Neuronal stem cell (in vitro differentiated cells): Measurements from ENCODE around the gene NOL4L.

ENCODE experiments used
- DNase-seq: peaks from one replicate; pipeline ENCODE4 v3.0.0-alpha.2; 2013; ENCODE audit warnings: low spot score
- H2AFZ ChIP-seq: one replicate; pipeline ENCODE4 v1.6.1; 2013; ENCODE audit warnings: mild to moderate bottlenecking, low read length, inconsistent platforms
- H2AK5ac ChIP-seq: 2 replicates; pipeline ENCODE4 v1.6.1; 2013; ENCODE audit warnings: low read depth, mild to moderate bottlenecking, inconsistent platforms, low read length, moderate library complexity, mixed read lengths
- H2BK120ac ChIP-seq: 2 replicates; pipeline ENCODE4 v1.6.1; 2013; ENCODE audit warnings: low read depth, mild to moderate bottlenecking, inconsistent platforms, low read length, moderate library complexity, mixed read lengths
- H2BK12ac ChIP-seq: one replicate; pipeline ENCODE4 v1.6.1; 2013; ENCODE audit warnings: low read length, inconsistent platforms
- H2BK15ac ChIP-seq: 2 replicates; pipeline ENCODE4 v1.6.1; 2013; ENCODE audit warnings: mild to moderate bottlenecking, low read length, inconsistent platforms, mixed read lengths
- H2BK5ac ChIP-seq: one replicate; pipeline ENCODE4 v1.6.1; 2013; ENCODE audit warnings: inconsistent platforms, mild to moderate bottlenecking, low read length, moderate library complexity
- H3K14ac ChIP-seq: one replicate; pipeline ENCODE4 v1.6.1; 2013; ENCODE audit warnings: low read length, inconsistent platforms
- H3K18ac ChIP-seq: 2 replicates; pipeline ENCODE4 v1.6.1; 2013; ENCODE audit warnings: low read length, inconsistent platforms
- H3K23ac ChIP-seq: 2 replicates; pipeline ENCODE4 v1.6.1; 2013; ENCODE audit warnings: low read depth, mild to moderate bottlenecking, mixed read lengths, low read length, inconsistent platforms; ENCODE audit not compliant: poor library complexity
- H3K27ac ChIP-seq: replicated peaks from 3 replicates; pipeline ENCODE4 v1.5.1; 2013; ENCODE audit warnings: low read length, inconsistent platforms
- H3K27me3 ChIP-seq, 3 experiments: 2 replicates each; pipeline ENCODE4 v1.6.1; 2013; ENCODE audit warnings: low read length in 3 of 3, mild to moderate bottlenecking in 2 of 3, inconsistent platforms in 1 of 3, low read depth in 1 of 3, mixed read lengths in 1 of 3, moderate library complexity in 1 of 3; ENCODE audit not compliant: control insufficient read depth in 3 of 3, insufficient read depth in 3 of 3
- H3K36me3 ChIP-seq, 2 donors: replicated peaks in 1 of 2; 2 replicates each; pipeline ENCODE4 v1.6.1; 2013; ENCODE audit warnings: low read length in 2 of 2; ENCODE audit not compliant: control insufficient read depth in 2 of 2, insufficient read depth in 2 of 2
- H3K4ac ChIP-seq: 2 replicates; pipeline ENCODE4 v1.6.1; 2013; ENCODE audit warnings: inconsistent platforms, mild to moderate bottlenecking, low read length, moderate library complexity
- H3K4me1 ChIP-seq, 2 donors: 1 replicate in 1 of 2; 2 replicates in 1 of 2; pipeline ENCODE4 v1.6.1; 2013; ENCODE audit warnings: low read length in 2 of 2, low read depth in 1 of 2; ENCODE audit not compliant: control insufficient read depth in 2 of 2, insufficient read depth in 1 of 2
- H3K4me2 ChIP-seq: one replicate; pipeline ENCODE4 v1.6.1; 2013; ENCODE audit warnings: mild to moderate bottlenecking, low read length, inconsistent platforms; ENCODE audit not compliant: insufficient read depth, poor library complexity, severe bottlenecking
- H3K4me3 ChIP-seq, 2 donors: 2 replicates each; pipeline ENCODE4 v1.5.1; 2013; ENCODE audit warnings: low read length in 2 of 2, mild to moderate bottlenecking in 2 of 2, inconsistent platforms in 1 of 2, moderate library complexity in 1 of 2
- H3K79me1 ChIP-seq: one replicate; pipeline ENCODE4 v1.6.1; 2013; ENCODE audit warnings: low read depth, mild to moderate bottlenecking, inconsistent platforms, low read length, moderate library complexity
- H3K9ac ChIP-seq: one replicate; pipeline ENCODE4 v1.6.1; 2013; ENCODE audit warnings: mild to moderate bottlenecking, low read depth, low read length, inconsistent platforms; ENCODE audit not compliant: poor library complexity
- H3K9me3 ChIP-seq, 2 donors: replicated peaks in 1 of 2; 2 replicates each; pipeline versions ENCODE3 to v1.6.1; 2013; ENCODE audit warnings: low read length in 2 of 2, mild to moderate bottlenecking in 2 of 2, inconsistent platforms in 1 of 2, low read depth in 1 of 2, mixed read lengths in 1 of 2, moderate library complexity in 1 of 2; ENCODE audit not compliant: control insufficient read depth in 2 of 2, insufficient read depth in 1 of 2
- H4K8ac ChIP-seq: one replicate; pipeline ENCODE4 v1.6.1; 2013; ENCODE audit warnings: low read depth, mild to moderate bottlenecking, inconsistent platforms, low read length, moderate library complexity
- H4K91ac ChIP-seq: one replicate; pipeline ENCODE4 v1.6.1; 2013; ENCODE audit warnings: low read length, low read depth, mild to moderate bottlenecking, inconsistent platforms; ENCODE audit not compliant: poor library complexity
- WGBS, 2 donors: extraction: QIAGEN DNeasy Blood & Tissue Kit; methylation state at CpG; one replicate each; pipeline ENCODE4 v1.1.7; 2013; ENCODE audit warnings: missing lambda C conversion rate in 2 of 2, mixed read lengths in 1 of 2; ENCODE audit not compliant: insufficient read length in 2 of 2, insufficient replicate concordance in 1 of 2; ENCODE audit errors: extremely low coverage in 2 of 2; 5-methylcytosine and 5-hydroxymethylcytosine counted together

Gene NOL4L

DNA sequence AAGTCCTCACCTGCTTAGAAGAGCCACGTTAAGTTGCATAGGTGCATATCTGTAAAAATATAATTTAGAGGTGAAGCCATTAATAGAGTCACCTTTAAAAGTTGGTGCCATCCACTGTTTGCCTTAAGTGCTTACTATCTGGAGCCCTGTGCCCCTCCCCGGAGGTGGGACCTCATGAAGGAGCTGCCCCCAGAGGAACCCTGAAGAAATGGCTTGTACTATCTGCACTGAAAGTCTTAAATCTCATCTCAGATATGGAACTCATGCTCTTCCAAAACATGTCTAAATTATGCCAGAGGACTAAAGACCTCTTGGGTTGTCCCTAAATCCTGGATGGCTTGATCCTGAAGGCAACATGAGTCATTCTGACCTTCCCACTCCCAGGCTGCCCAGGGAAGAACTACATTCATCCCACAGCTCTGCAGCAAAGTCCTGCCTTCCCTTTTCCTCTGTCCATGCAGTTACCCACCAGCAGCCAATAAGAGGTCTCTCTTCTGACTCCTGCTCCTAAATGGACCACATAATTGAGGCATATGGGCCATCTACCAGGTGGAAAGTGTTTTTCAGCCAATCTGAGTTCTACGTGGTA lies 141.7 kb downstream of the NOL4L start:
- no peak overlapping the region for H3K14ac ChIP-seq
- no peak overlapping the region for H4K8ac ChIP-seq
- no peak overlapping the region for H3K4me3 ChIP-seq
- no peak overlapping the region for H2BK120ac ChIP-seq
- DNase-seq = no peak
- no peak overlapping the region for H3K23ac ChIP-seq
- peaks cover 26 to 96% of the 10 kb centered on the region in 2 donors for H3K36me3 ChIP-seq
- H2BK15ac ChIP-seq = no peak overlapping the region
- H3K9ac ChIP-seq = no peak overlapping the region
- H3K27me3 ChIP-seq = no peaks in the 10 kb centered on the region
- no peak overlapping the region for H3K27ac ChIP-seq
- H3K9me3 ChIP-seq = no peaks in the 10 kb centered on the region
- WGBS, 2 donors = 100% methylated on average over 1 of the region's 3 CpGs; no CpG with 5 or more reads in 1 of the 2 donors
- no peak overlapping the region for H2AK5ac ChIP-seq
- H2BK5ac ChIP-seq = no peak overlapping the region
- no peak overlapping the region for H2BK12ac ChIP-seq
- H3K18ac ChIP-seq = no peak overlapping the region
- no peak overlapping the region for H3K4ac ChIP-seq
- H3K4me2 ChIP-seq = no peak overlapping the region
- no peak overlapping the region for H4K91ac ChIP-seq
- peaks cover 5% of the 10 kb centered on the region for H3K79me1 ChIP-seq
- H3K4me1 ChIP-seq = peaks cover 0 to 12% of the 10 kb centered on the region in 2 donors
- no peak overlapping the region for H2AFZ ChIP-seq

DNA sequence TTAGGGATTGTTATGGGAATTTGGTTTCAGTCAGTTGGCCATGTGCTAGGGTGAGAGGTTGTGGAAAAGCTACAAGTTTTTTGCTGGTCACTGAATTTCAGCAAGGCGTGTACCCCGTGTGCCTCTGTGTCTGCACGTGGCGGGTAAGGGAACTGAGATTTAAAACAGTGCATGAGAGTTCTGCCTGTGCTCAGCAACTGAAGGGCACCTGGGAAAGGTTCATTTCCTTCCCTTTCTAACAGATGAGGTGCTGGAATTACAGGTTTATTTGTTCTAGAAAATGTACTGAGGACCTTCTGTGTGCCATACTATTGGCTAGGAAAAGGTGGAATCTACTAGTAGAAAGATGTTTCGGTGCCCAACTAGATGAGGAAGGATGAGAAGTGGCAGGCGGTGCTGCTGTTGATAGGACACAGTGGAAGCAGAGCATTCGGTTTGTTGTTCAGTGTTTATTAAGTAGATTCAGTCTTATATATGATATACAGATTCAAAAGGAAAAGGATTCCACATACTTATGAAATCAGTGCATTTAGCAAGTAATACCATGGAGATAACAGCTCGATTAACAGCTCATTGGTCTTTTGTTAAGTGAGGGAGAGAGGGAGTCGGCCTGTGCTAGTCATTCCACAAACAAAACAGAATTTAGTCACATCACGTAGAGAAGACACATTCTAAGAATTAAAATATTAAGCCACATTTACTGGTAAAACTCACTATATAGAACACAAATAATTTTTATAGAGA lies 142.3 kb downstream of the NOL4L start:
- no CpG with 5 or more reads among the region's 10 CpGs for WGBS, 2 donors

DNA sequence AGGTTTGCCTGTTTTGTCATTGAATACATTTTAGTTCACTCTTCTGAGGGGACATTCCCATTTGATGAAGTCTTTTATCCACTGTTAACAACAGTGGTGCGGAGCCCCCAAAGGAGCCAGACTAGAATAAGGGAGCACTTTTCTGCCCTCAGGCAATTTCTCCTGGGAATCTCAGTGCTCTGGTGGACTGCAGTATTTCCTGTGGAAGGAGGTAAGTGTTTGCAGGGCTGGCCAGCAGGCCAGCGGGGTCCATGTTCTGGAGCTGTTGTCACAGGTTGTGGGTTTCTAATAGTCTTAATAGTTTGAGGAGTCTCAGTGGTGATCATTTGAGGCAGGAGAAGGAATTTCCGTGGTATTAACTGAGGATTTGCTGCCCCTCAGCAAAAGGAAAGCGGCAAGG lies 143.5 kb downstream of the NOL4L start:
- Histone ChIP-seq H3K4me1 (peaks cover 0 to 10% of the 10 kb centered on the region in 2 donors), H3K9me3 (peaks cover 0 to 2% of the 10 kb centered on the region in 2 donors), H3K4ac (no peak overlapping the region), H3K14ac (no peak overlapping the region), H3K4me3 (no peak overlapping the region), H3K23ac (no peak overlapping the region), H3K79me1 (peaks cover 3% of the 10 kb centered on the region), H4K91ac (no peak overlapping the region), H3K27me3 (no peaks in the 10 kb centered on the region), H2BK12ac (no peak overlapping the region), H2AK5ac (no peak overlapping the region), H3K27ac (no peak overlapping the region), H2BK5ac (no peak overlapping the region), H4K8ac (no peak overlapping the region), H2AFZ (no peak overlapping the region), H3K36me3 (peaks cover 23 to 96% of the 10 kb centered on the region in 2 donors), H3K4me2 (no peak overlapping the region), H3K9ac (no peak overlapping the region), H3K18ac (no peak overlapping the region), H2BK15ac (no peak overlapping the region), H2BK120ac (no peak overlapping the region)
- no peak for DNase-seq
- no CpG with 5 or more reads among the region's 4 CpGs for WGBS, 2 donors

More for the DNA sequence above, 142.3 kb downstream of the NOL4L start:
- H2AK5ac ChIP-seq = no peak overlapping the region
- peaks cover 5% of the 10 kb centered on the region for H3K79me1 ChIP-seq
- no peak overlapping the region for H3K4me2 ChIP-seq
- H2BK5ac ChIP-seq = no peak overlapping the region
- H3K9me3 ChIP-seq = no peaks in the 10 kb centered on the region
- no peaks in the 10 kb centered on the region for H3K27me3 ChIP-seq
- H2BK120ac ChIP-seq = no peak overlapping the region
- peaks cover 25 to 96% of the 10 kb centered on the region in 2 donors for H3K36me3 ChIP-seq
- H3K4ac ChIP-seq = no peak overlapping the region
- H4K91ac ChIP-seq = no peak overlapping the region
- no peak overlapping the region for H2AFZ ChIP-seq
- no peak overlapping the region for H3K4me3 ChIP-seq
- no peak overlapping the region for H2BK12ac ChIP-seq
- no peak overlapping the region for H2BK15ac ChIP-seq
- H3K23ac ChIP-seq = no peak overlapping the region
- H4K8ac ChIP-seq = no peak overlapping the region
- H3K18ac ChIP-seq = no peak overlapping the region
- no peak for DNase-seq
- no peak overlapping the region for H3K9ac ChIP-seq
- H3K4me1 ChIP-seq = peaks cover 0 to 10% of the 10 kb centered on the region in 2 donors
- H3K27ac ChIP-seq = no peak overlapping the region
- no peak overlapping the region for H3K14ac ChIP-seq

DNA sequence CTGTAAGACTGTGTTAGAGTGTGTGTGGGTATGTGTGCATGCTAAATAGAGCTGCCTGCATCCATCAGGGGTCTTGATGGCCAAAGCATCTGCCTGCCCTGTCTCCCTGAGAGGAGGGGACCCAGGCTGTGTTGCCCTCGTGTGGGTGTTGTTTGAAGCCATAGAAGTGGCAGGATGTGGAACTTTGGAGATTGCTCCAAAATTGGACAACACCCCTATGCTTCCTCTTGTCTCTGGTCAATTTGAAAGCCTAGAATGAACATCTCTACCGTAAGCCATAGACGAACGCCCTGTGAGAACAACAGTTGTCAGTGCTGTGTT lies 144.4 kb downstream of the NOL4L start:
- peaks cover 27 to 96% of the 10 kb centered on the region in 2 donors for H3K36me3 ChIP-seq
- no peak overlapping the region for H2BK12ac ChIP-seq
- no peak for DNase-seq
- no peak overlapping the region for H3K27ac ChIP-seq
- peaks cover 6% of the 10 kb centered on the region for H3K79me1 ChIP-seq
- H3K4me1 ChIP-seq = peaks cover 0 to 7% of the 10 kb centered on the region in 2 donors
- H3K14ac ChIP-seq = no peak overlapping the region
- H3K4me2 ChIP-seq = no peak overlapping the region
- no peak overlapping the region for H3K4ac ChIP-seq
- WGBS, 2 donors = no CpG with 5 or more reads among the region's 4 CpGs
- no peak overlapping the region for H3K18ac ChIP-seq
- H2AFZ ChIP-seq = no peak overlapping the region
- H3K27me3 ChIP-seq = no peaks in the 10 kb centered on the region
- H4K8ac ChIP-seq = no peak overlapping the region
- no peak overlapping the region for H3K23ac ChIP-seq
- H3K9ac ChIP-seq = peak overlapping the region; percentile 32
- no peak overlapping the region for H4K91ac ChIP-seq
- no peak overlapping the region for H2BK120ac ChIP-seq
- no peak overlapping the region for H2BK15ac ChIP-seq
- no peak overlapping the region for H3K4me3 ChIP-seq
- no peak overlapping the region for H2AK5ac ChIP-seq
- H3K9me3 ChIP-seq = peaks cover 0 to 2% of the 10 kb centered on the region in 2 donors
- no peak overlapping the region for H2BK5ac ChIP-seq
